PC-9 (cell line): ENCODE results near the gene LDHD. TPM values are rescaled to one million over a fixed set of nuclear protein-coding genes. Genes with fewer than 3 reads are reported as not detected.

ENCODE experiments used
- BruUV-seq: library from RNA; stranded (reverse); fragments of 400-500 nt; replicated peaks from 2 replicates; lab custom pipeline; 2021; lab: Mats Ljungman, UMichigan
- CTCF ChIA-PET: fragments of 300-600 bp; sonication (Branson Sonifier 250); formaldehyde crosslinking; loops from one replicate; lab custom pipeline; 2022; ENCODE audit warnings: antibody characterized with exemption; lab: Charles Lee
- POLR2A ChIA-PET: fragments of 300-600 bp; sonication (Branson Sonifier 250); formaldehyde crosslinking; loops from one replicate; lab custom pipeline; 2022; ENCODE audit warnings: antibody characterized with exemption; ENCODE audit not compliant: unreplicated experiment; lab: Charles Lee
- DNase-seq, 2 experiments: peaks; one replicate each; pipeline versions ENCODE4 v3.0.0 to v3.0.0-alpha.2; 2015 to 2022; ENCODE audit warnings: mixed read lengths in 1 of 2
- H2AFZ ChIP-seq: fragments of 200-600 bp; sonication (generic); 2 replicates; pipeline ENCODE4 v1.8.1; 2017; ENCODE audit warnings: antibody characterized with exemption
- H3F3A ChIP-seq: fragments of 200-600 bp; sonication (generic); 2 replicates; pipeline ENCODE4 v1.8.1; 2017; ENCODE audit warnings: antibody characterized with exemption, mild to moderate bottlenecking, low read depth; ENCODE audit not compliant: insufficient read depth
- H3K27ac ChIP-seq: fragments of 200-600 bp; sonication (generic); 2 replicates; pipeline ENCODE4 v1.6.1; 2016; ENCODE audit warnings: mixed run types
- H3K27me3 ChIP-seq: fragments of 200-600 bp; sonication (generic); 2 replicates; pipeline ENCODE4 v1.6.1; 2016; ENCODE audit warnings: low read depth, mixed run types; ENCODE audit not compliant: insufficient read depth
- H3K36me3 ChIP-seq: fragments of 200-600 bp; sonication (generic); 2 replicates; pipeline ENCODE4 v1.6.1; 2016; ENCODE audit warnings: low read depth, mixed run types
- H3K4me1 ChIP-seq: fragments of 200-600 bp; sonication (generic); replicated peaks from 2 replicates; pipeline ENCODE4 v1.6.1; 2016; ENCODE audit warnings: mixed run types; ENCODE audit not compliant: insufficient read depth
- H3K4me2 ChIP-seq: fragments of 200-600 bp; sonication (generic); 2 replicates; pipeline ENCODE4 v1.6.1; 2017; ENCODE audit warnings: mixed run types
- H3K4me3 ChIP-seq: fragments of 200-600 bp; sonication (generic); 2 replicates; pipeline ENCODE4 v1.6.1; 2016; ENCODE audit warnings: mixed run types
- H3K79me2 ChIP-seq: fragments of 200-600 bp; sonication (generic); 2 replicates; pipeline ENCODE4 v1.6.1; 2017; ENCODE audit warnings: low read depth, mixed run types
- H3K9me2 ChIP-seq: fragments of 200-600 bp; sonication (generic); 2 replicates; pipeline ENCODE4 v1.8.1; 2017; ENCODE audit warnings: mild to moderate bottlenecking; ENCODE audit not compliant: insufficient read depth
- H3K9me3 ChIP-seq: fragments of 200-600 bp; sonication (generic); 2 replicates; pipeline ENCODE4 v1.8.1; 2016; ENCODE audit warnings: low read depth; ENCODE audit not compliant: insufficient read depth
- H4K20me1 ChIP-seq: fragments of 200-600 bp; sonication (generic); 2 replicates; pipeline ENCODE4 v1.8.1; 2017; ENCODE audit not compliant: insufficient read depth
- CTCF ChIP-seq: fragments of 200-600 bp; sonication (generic); conservative IDR thresholded peaks from 2 replicates; pipeline ENCODE4 v1.6.1; 2017; ENCODE audit warnings: mixed run types, antibody characterized with exemption, mild to moderate bottlenecking, moderate library complexity
- EZH2 ChIP-seq: fragments of 200-600 bp; sonication (generic); IDR thresholded peaks from 2 replicates; pipeline ENCODE4 v1.8.0; 2017; ENCODE audit warnings: antibody characterized with exemption, low read depth
- intact Hi-C: fragments of 100-400 bp; cut with micrococcal nuclease; formaldehyde crosslinking; loops from one replicate; pipeline ENCODE4 v1.10.0; 2022; ENCODE audit not compliant: unreplicated experiment
- total RNA-seq: library from RNA; stranded (reverse); gene quantifications from 2 replicates; pipeline ENCODE4 v1.2.3, GENCODE V29; 2021

The LDHD gene
- total RNA-seq, 1 experiment from 2014 or later: 1.3 TPM

DNA sequence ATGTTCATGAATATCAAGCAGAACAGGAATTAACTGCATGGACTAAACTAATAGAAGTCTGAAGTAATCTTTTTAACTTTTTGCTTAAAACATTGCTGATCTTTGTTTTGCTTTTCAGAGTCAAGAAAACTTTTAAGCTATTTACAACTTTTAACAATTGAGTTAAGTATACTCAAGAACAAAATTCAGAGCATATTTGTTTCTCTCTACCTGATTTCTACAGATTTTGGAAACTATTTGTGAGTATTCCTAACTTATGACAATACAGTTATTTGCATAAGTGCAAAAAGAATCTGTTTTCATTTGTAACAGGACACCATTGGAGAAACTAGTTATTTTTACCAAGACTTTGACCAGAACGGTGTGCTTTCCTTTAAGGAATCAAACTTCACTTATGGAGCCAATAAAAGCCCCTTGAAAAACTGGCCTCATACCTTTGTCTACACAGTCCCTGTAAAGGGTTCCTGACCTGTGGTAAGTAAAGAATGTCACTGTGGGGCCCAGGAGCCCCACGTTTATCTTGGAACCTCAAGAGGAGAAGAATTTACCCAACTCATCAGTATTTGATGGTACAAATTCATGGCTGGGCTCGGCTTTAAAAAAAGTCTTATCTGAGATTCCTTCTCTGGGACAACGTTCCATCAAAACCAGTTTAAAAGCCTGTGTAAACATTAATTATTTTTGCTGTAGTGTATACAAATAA is 11.3 kb upstream of the LDHD start:
- TF ChIP-seq CTCF: no peak
- H4K20me1 ChIP-seq: no peaks in the 10 kb centered on the region; the same call in 1 of the 2 replicates
- no peak for DNase-seq
- no peak overlapping the region for H3K27ac ChIP-seq
- H3K9me3 ChIP-seq: peaks cover 9% of the 10 kb centered on the region; the same call in 1 of the 2 replicates
- H3K4me2 ChIP-seq: no peak overlapping the region
- CTCF ChIA-PET: no interaction called here
- intact Hi-C loops: no loop called here
- H3K27me3 ChIP-seq: peaks cover 9% of the 10 kb centered on the region; the same call in 1 of the 2 replicates
- peaks cover 18% of the 10 kb centered on the region for H3K4me1 ChIP-seq
- POLR2A ChIA-PET: interaction anchor here (0.7 kb wide), 1 partner anchor 98 kb away, joined by 3 read pairs; no protein-coding TSS in a partner anchor
- no peak overlapping the region for H2AFZ ChIP-seq
- H3F3A ChIP-seq: peaks cover 16% of the 10 kb centered on the region
- H3K9me2 ChIP-seq: no peaks in the 10 kb centered on the region
- no TSS peak for BruUV-seq
- H3K4me3 ChIP-seq: no peak overlapping the region
- H3K79me2 ChIP-seq: no peaks in the 10 kb centered on the region
- H3K36me3 ChIP-seq: no peaks in the 10 kb centered on the region

DNA sequence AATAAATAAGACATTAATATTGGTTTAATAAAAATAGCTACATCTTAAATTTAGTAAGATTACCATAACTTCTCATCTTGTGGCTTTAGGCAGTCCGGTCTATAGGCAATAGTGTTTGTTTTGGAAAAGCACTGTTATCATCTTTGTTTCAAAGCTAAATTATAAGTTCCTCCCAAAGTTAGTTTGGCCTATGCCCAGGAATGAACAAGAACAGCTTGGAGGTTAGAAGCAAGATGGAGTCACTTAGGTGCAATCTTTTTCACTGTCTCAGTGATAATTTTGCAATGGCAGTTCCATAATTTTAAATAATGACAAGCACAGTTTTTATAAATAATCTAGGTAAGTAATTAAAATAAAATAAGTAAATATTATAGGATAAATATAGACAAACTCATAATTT is 6.0 kb upstream of the LDHD start:
- POLR2A ChIA-PET: no interaction called here

DNA sequence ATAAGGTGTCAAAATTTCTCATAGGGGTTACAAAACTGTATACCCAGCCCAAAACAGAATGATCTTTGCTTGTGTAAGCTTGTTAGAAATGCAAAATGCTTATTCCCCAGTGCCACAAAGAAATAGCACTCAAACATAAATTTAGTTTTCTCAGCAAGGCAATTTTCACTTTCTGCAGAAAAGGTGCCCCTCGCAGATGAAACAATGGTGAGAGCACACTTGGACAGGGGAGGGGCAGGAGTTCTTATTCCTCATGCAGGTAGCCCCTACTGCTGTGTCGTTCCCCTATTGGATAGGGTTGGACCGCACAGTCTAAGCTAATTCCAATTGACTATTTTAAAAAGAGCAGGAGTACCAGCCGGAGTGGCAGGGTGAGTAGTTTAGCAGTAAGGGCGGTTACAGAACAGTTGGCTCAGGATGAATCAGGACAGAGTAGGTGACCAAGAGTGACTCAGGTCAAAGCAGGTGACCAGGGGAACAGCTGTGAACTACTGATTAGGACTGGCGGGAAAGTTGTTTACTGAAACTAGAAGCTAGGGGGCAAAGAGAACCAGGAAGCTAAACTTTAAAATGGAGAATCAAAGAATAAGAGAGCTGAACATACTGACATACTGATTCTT is 5.5 kb upstream of the LDHD start:
- peaks cover 7% of the 10 kb centered on the region; the same call in 1 of the 2 replicates for H3K4me1 ChIP-seq
- no peak for DNase-seq
- H3F3A ChIP-seq: peaks cover 8% of the 10 kb centered on the region; the same call in 1 of the 2 replicates
- intact Hi-C loops: no loop called here
- no peaks in the 10 kb centered on the region for H3K9me2 ChIP-seq
- no peak overlapping the region for H3K4me2 ChIP-seq
- H3K27me3 ChIP-seq: 0 out of 2 replicates have a peak, but pooled peaks cover 4% of the 10 kb centered on the region
- H2AFZ ChIP-seq: no peak overlapping the region
- no peak overlapping the region for H3K27ac ChIP-seq
- H3K9me3 ChIP-seq: peaks cover 22% of the 10 kb centered on the region
- no peaks in the 10 kb centered on the region for H4K20me1 ChIP-seq
- no peaks in the 10 kb centered on the region for H3K79me2 ChIP-seq
- ChIA-PET CTCF (no interaction called here), POLR2A (no interaction called here)
- BruUV-seq: no TSS peak
- TF ChIP-seq CTCF (no peak), EZH2 (no peak)
- no peaks in the 10 kb centered on the region for H3K36me3 ChIP-seq
- no peak overlapping the region for H3K4me3 ChIP-seq

More for the DNA sequence above, 6.0 kb upstream of the LDHD start:
- no peak for TF ChIP-seq CTCF
- no peak for TF ChIP-seq EZH2
- Histone ChIP-seq H3K9me3 (peaks cover 27% of the 10 kb centered on the region), H3F3A (peaks cover 8% of the 10 kb centered on the region; the same call in 1 of the 2 replicates), H4K20me1 (no peaks in the 10 kb centered on the region), H3K9me2 (no peaks in the 10 kb centered on the region), H3K79me2 (no peaks in the 10 kb centered on the region), H2AFZ (no peak overlapping the region), H3K36me3 (no peaks in the 10 kb centered on the region), H3K27ac (no peak overlapping the region), H3K4me3 (no peak overlapping the region), H3K27me3 (peaks cover 9% of the 10 kb centered on the region; the same call in 1 of the 2 replicates), H3K4me2 (no peak overlapping the region), H3K4me1 (peaks cover 7% of the 10 kb centered on the region; the same call in 1 of the 2 replicates)
- CTCF ChIA-PET: no interaction called here
- BruUV-seq: no TSS peak
- DNase-seq: no peak
- intact Hi-C loops: no loop called here
